Cardiac septum (tissue), 1 donor: ENCODE results near the gene IL1RL2. TPM values are rescaled to one million over a fixed set of nuclear protein-coding genes. Genes with fewer than 3 reads are reported as not detected.

Experiments
- DNase-seq: peaks from one replicate; pipeline ENCODE4 v3.0.0-alpha.2; 2020; ENCODE audit warnings: low spot score
- intact Hi-C: fragments of 100-400 bp; cut with DNase I; formaldehyde crosslinking; loops from one replicate; pipeline ENCODE4 v1.14.0; 2022
- long read RNA-seq: library from polyadenylated mRNA; unstranded; transcript quantifications from one replicate; pipeline ENCODE4 v2.0.0, GENCODE V29; 2021
- total RNA-seq: library from RNA; stranded (reverse); fragmentation: NEBNext Ultra II Directional; extraction: Animal tissue kit (Norgen Biotek cat#: 25700); gene quantifications from one replicate; pipeline ENCODE4 v1.2.1, GENCODE V29; 2021
- donor health status: DM: no; HTN: no; CAD: no.

IL1RL2 gene
- 0.35 TPM for total RNA-seq
- long read RNA-seq, partial matches to known transcripts: 0 of 1 reads
- long read RNA-seq, other reads (novel, unspliced or antisense): 1 of 1 reads

- DNase-seq: no peak
- intact Hi-C loops: loop anchor here (10.0 kb wide), 1 partner anchor 258 kb away; no protein-coding TSS in a partner anchor
Observed at GRCh38 chr2:102186791-102187495, at the start of gene IL1RL2. TSS of gene IL1RL2 (plus strand) at chr2:102187023. CDS start at chr2:102187868, 845 bp downstream.

- no peak for DNase-seq
- intact Hi-C loops: no loop called here
Observed at GRCh38 chr2:102137138-102137537, 49.7 kb upstream of the IL1RL2 start.

- intact Hi-C loops: no loop called here
- DNase-seq: no peak
Observed at GRCh38 chr2:102138331-102138730, 48.5 kb upstream of the IL1RL2 start.

GRCh38 chr2:102139851-102140250, 47.0 kb upstream of the IL1RL2 start:
- no peak for DNase-seq
- intact Hi-C loops: loop anchor here (5.0 kb wide), 2 partner anchors 78 to 118 kb away; no protein-coding TSS in a partner anchor

GRCh38 chr2:102140377-102140776, 46.4 kb upstream of the IL1RL2 start:
- intact Hi-C loops: loop anchor here (5.0 kb wide), 2 partner anchors 78 to 118 kb away; no protein-coding TSS in a partner anchor
- DNase-seq: no peak

- intact Hi-C loops: loop anchor here (5.0 kb wide), 2 partner anchors 79 to 119 kb away; no protein-coding TSS in a partner anchor
- DNase-seq: no peak
Observed at GRCh38 chr2:102141011-102141943, 45.5 kb upstream of the IL1RL2 start.

GRCh38 chr2:102141970-102142828, 44.6 kb upstream of the IL1RL2 start, which contains the start of gene IL1R1:
TSS of gene IL1R1 (plus strand) at chr2:102142746. CDS start at chr2:102157725, 14,979 bp downstream.
- intact Hi-C loops: loop anchor here (5.0 kb wide), 2 partner anchors 80 to 120 kb away; no protein-coding TSS in a partner anchor
- peak; percentile 93 for DNase-seq

- intact Hi-C loops: loop anchor here (5.0 kb wide), 2 partner anchors 81 to 121 kb away; no protein-coding TSS in a partner anchor
- peak; percentile 77 for DNase-seq
Observed at GRCh38 chr2:102142829-102143449, 43.9 kb upstream of the IL1RL2 start.

GRCh38 chr2:102143450-102143985, 43.3 kb upstream of the IL1RL2 start:
- intact Hi-C loops: loop anchor here (5.0 kb wide), 2 partner anchors 81 to 121 kb away; no protein-coding TSS in a partner anchor
- peak; percentile 73 for DNase-seq

- DNase-seq: peak; percentile 38
- intact Hi-C loops: loop anchor here (5.0 kb wide), 2 partner anchors 82 to 122 kb away; no protein-coding TSS in a partner anchor
Observed at GRCh38 chr2:102144128-102144527, 42.7 kb upstream of the IL1RL2 start.

GRCh38 chr2:102145107-102145506, 41.7 kb upstream of the IL1RL2 start:
- no peak for DNase-seq
- intact Hi-C loops: no loop called here

GRCh38 chr2:102145934-102146333, 40.9 kb upstream of the IL1RL2 start:
- DNase-seq: no peak
- intact Hi-C loops: no loop called here

- intact Hi-C loops: no loop called here
- DNase-seq: no peak
Observed at GRCh38 chr2:102147935-102148334, 38.9 kb upstream of the IL1RL2 start.

- intact Hi-C loops: no loop called here
- DNase-seq: no peak
Observed at GRCh38 chr2:102149243-102149642, 37.6 kb upstream of the IL1RL2 start.

- no peak for DNase-seq
- intact Hi-C loops: no loop called here
Observed at GRCh38 chr2:102149644-102150455, 37.0 kb upstream of the IL1RL2 start.

- no peak for DNase-seq
- intact Hi-C loops: no loop called here
Observed at GRCh38 chr2:102154364-102154763, 32.5 kb upstream of the IL1RL2 start.

- intact Hi-C loops: no loop called here
- DNase-seq: no peak
Observed at GRCh38 chr2:102154946-102155702, 31.7 kb upstream of the IL1RL2 start.
